Breast epithelium (tissue), 4 donors: Measurements from ENCODE around the gene DCUN1D4. TPM values are rescaled to one million over a fixed set of nuclear protein-coding genes. Genes with fewer than 3 reads are reported as not detected.

ENCODE experiments used
- DNase-seq, 2 donors: peaks; one replicate each; pipeline ENCODE4 v3.0.0-alpha.2; 2019; ENCODE audit warnings: low spot score in 2 of 2
- H3K27ac ChIP-seq, 2 donors: fragments of 200-600 bp; sonication (generic) in 1 of 2; one replicate each; pipeline ENCODE4 v1.5.1; 2016 to 2019; ENCODE audit warnings: mild to moderate bottlenecking in 1 of 2
- H3K27me3 ChIP-seq, 2 donors: fragments of 200-600 bp; sonication (generic) in 1 of 2; one replicate each; pipeline versions ENCODE4 v1.5.1 to v1.6.0; 2017 to 2019; ENCODE audit warnings: control low read depth in 1 of 2, mild to moderate bottlenecking in 1 of 2
- H3K36me3 ChIP-seq: fragments of 200-600 bp; one replicate; pipeline ENCODE4 v1.5.1; 2019
- H3K4me1 ChIP-seq, 2 donors: fragments of 200-600 bp; sonication (generic); one replicate each; pipeline ENCODE4 v1.5.1; 2016 to 2019; ENCODE audit warnings: control low read depth in 1 of 2
- H3K4me3 ChIP-seq, 3 donors: fragments of 200-600 bp; sonication (generic); 1 replicate in 2 of 3; 2 replicates in 1 of 3; pipeline ENCODE4 v1.5.1; 2016 to 2019; ENCODE audit warnings: mild to moderate bottlenecking in 3 of 3, moderate library complexity in 2 of 3
- H3K9me3 ChIP-seq, 2 donors: fragments of 200-600 bp; sonication (generic) in 1 of 2; one replicate each; pipeline ENCODE4 v1.5.1; 2016 to 2019; ENCODE audit warnings: control low read depth in 1 of 2
- CTCF ChIP-seq, 3 donors: fragments of 450-650 bp; IDR thresholded peaks; one replicate each; pipeline ENCODE4 v1.5.1; 2016 to 2017; ENCODE audit warnings: antibody characterized with exemption in 3 of 3, mild to moderate bottlenecking in 3 of 3, moderate library complexity in 3 of 3
- POLR2A ChIP-seq: fragments of 450-650 bp; IDR thresholded peaks from one replicate; pipeline ENCODE4 v1.6.1; 2016; ENCODE audit warnings: antibody characterized with exemption, mild to moderate bottlenecking, moderate library complexity
- POLR2AphosphoS5 ChIP-seq, 3 donors: sonication (generic); formaldehyde crosslinking; IDR thresholded peaks; one replicate each; pipeline ENCODE4 v1.6.1; 2017; ENCODE audit warnings: antibody characterized with exemption in 3 of 3
- intact Hi-C: fragments of 100-400 bp; cut with DNase I; formaldehyde crosslinking; loops from one replicate; pipeline ENCODE4 v1.15.1; 2023; ENCODE audit warnings: low total_unique reads
- total RNA-seq, 3 donors: library from RNA; depleted of rRNA; stranded (reverse); fragments of >200 nt; gene quantifications; one replicate each; pipeline ENCODE4 v1.1.0, GENCODE V29; 2016

DCUN1D4 gene
- total RNA-seq, 3 donors from 2014 or later = 47.2 to 68.8 (median 57.4) TPM

GRCh38 chr4:51859476-51860031 lies 16.6 kb downstream of the DCUN1D4 start:
- Histone ChIP-seq H3K4me3 (no peak overlapping the region), H3K9me3 (no peaks in the 10 kb centered on the region), H3K27me3 (no peaks in the 10 kb centered on the region), H3K36me3 (no peaks in the 10 kb centered on the region), H3K27ac (no peak overlapping the region), H3K4me1 (no peaks in the 10 kb centered on the region)
- DNase-seq = no peak
- TF ChIP-seq POLR2AphosphoS5 (IDR thresholded peaks at IDR 0.05) (no peak), CTCF (IDR thresholded peaks at IDR 0.05) (no peak), POLR2A (no peak)
- intact Hi-C loops = no loop called here

GRCh38 chr4:51862199-51862598 lies 19.2 kb downstream of the DCUN1D4 start:
- Histone ChIP-seq H3K27ac (no peak overlapping the region), H3K4me3 (no peak overlapping the region), H3K36me3 (no peaks in the 10 kb centered on the region), H3K4me1 (no peaks in the 10 kb centered on the region), H3K9me3 (no peaks in the 10 kb centered on the region), H3K27me3 (no peaks in the 10 kb centered on the region)
- no peak for TF ChIP-seq POLR2A
- no peak for TF ChIP-seq CTCF (IDR thresholded peaks at IDR 0.05)
- TF ChIP-seq POLR2AphosphoS5 (IDR thresholded peaks at IDR 0.05) = no peak
- no peak for DNase-seq
- intact Hi-C loops = no loop called here

GRCh38 chr4:51862781-51863180 lies 19.8 kb downstream of the DCUN1D4 start:
- Histone ChIP-seq H3K27me3 (no peaks in the 10 kb centered on the region), H3K9me3 (no peaks in the 10 kb centered on the region), H3K36me3 (no peaks in the 10 kb centered on the region), H3K27ac (no peak overlapping the region), H3K4me3 (no peak overlapping the region), H3K4me1 (no peaks in the 10 kb centered on the region)
- intact Hi-C loops = no loop called here
- TF ChIP-seq POLR2A (no peak), POLR2AphosphoS5 (IDR thresholded peaks at IDR 0.05) (no peak), CTCF (IDR thresholded peaks at IDR 0.05) (no peak)
- DNase-seq = no peak

- intact Hi-C loops = no loop called here
- H3K4me1 ChIP-seq = no peaks in the 10 kb centered on the region
- H3K9me3 ChIP-seq = no peaks in the 10 kb centered on the region
- no peaks in the 10 kb centered on the region for H3K36me3 ChIP-seq
- H3K27me3 ChIP-seq = no peaks in the 10 kb centered on the region
- DNase-seq = no peak
- TF ChIP-seq POLR2A (no peak), CTCF (IDR thresholded peaks at IDR 0.05) (no peak), POLR2AphosphoS5 (IDR thresholded peaks at IDR 0.05) (no peak)
- no peak overlapping the region for H3K27ac ChIP-seq
- H3K4me3 ChIP-seq = no peak overlapping the region
Measured at GRCh38 chr4:51865717-51866116, 22.8 kb downstream of the DCUN1D4 start.

GRCh38 chr4:51866835-51867234 lies 23.9 kb downstream of the DCUN1D4 start:
- Histone ChIP-seq H3K4me1 (no peaks in the 10 kb centered on the region), H3K36me3 (no peaks in the 10 kb centered on the region), H3K27ac (no peak overlapping the region), H3K4me3 (no peak overlapping the region), H3K27me3 (no peaks in the 10 kb centered on the region), H3K9me3 (no peaks in the 10 kb centered on the region)
- no peak for TF ChIP-seq CTCF (IDR thresholded peaks at IDR 0.05)
- no peak for TF ChIP-seq POLR2AphosphoS5 (IDR thresholded peaks at IDR 0.05)
- no peak for TF ChIP-seq POLR2A
- DNase-seq = no peak
- intact Hi-C loops = no loop called here
